T47D (cell line): Measurements from ENCODE around the gene LIN7A.
A peak's percentile ranks its signal among the peaks of the same experiment; 100 is the strongest.

Experiments used
- DNase-seq, 2 experiments: peaks; one replicate each; pipeline versions ENCODE4 v3.0.0 to v3.0.0-alpha.2; 2011 to 2012; ENCODE audit warnings: low read depth in 1 of 2, low spot score in 1 of 2
- JUND ChIP-seq: IDR thresholded peaks from 2 replicates; pipeline ENCODE4 v1.6.1; 2012; ENCODE audit warnings: low read depth
- in situ Hi-C: cut with HindIII; loops from 2 replicates; pipeline ENCODE4 v1.10.0; 2016; ENCODE audit warnings: low sequenced_read_pairs, low pct_unique_long_range_greater_than_20kb

The LIN7A gene

GRCh38 chr12:80838024-80838658 is 99.6 kb downstream of the LIN7A start:
- in situ Hi-C loops, result no loop called here
- TF ChIP-seq JUND, result no peak

GRCh38 chr12:80837342-80837978 is 100.3 kb downstream of the LIN7A start:
- TF ChIP-seq JUND, result no peak
- DNase-seq, result peak; percentile 33 to 74
- in situ Hi-C loops, result no loop called here

More at GRCh38 chr12:80838024-80838658, 99.6 kb downstream of the LIN7A start:
- peak in 1 of 2 experiments; percentile 19 for DNase-seq

DNA sequence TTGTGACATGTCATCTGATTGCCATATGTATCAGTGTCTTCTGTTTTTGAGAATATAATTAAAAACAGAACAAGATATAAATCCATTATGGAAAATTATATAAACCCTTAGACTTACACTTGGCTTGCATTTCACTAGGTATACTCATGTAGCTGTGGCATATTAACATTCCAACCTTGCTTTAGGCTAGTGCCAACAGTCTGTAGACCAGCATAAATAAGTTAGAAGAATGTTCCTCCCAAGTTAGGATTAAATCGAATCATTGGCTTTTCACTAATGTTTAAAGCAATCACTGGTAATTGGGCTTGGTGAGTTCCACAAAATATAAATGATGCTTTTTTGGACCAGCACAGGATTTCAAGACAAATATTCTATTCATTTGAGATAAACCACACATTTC is 103.0 kb downstream of the LIN7A start:
- in situ Hi-C loops, result no loop called here
- no peak for TF ChIP-seq JUND
- DNase-seq, result no peak

GRCh38 chr12:80830533-80831088 is 107.1 kb downstream of the LIN7A start:
- TF ChIP-seq JUND, result no peak
- in situ Hi-C loops, result no loop called here
- no peak for DNase-seq

DNA sequence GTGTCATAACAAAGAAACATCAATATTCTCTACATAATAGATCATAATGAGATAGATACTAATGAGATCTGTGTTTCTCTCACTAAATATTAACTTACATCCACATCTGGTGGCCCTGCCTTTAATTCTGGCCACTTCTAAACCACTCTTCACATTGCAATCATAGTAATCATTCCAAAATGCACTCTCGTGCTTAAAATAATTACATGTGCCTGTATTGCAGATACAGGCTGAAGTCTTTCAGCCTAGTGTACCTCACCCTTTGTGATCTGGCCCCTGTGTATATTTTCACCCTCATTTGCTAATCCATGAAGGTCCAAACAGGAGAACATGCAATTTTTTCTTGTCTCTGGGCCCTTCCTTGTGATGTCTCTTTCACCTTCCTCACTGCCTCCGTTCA is 108.0 kb downstream of the LIN7A start:
- in situ Hi-C loops, result no loop called here
- no peak for TF ChIP-seq JUND
- no peak for DNase-seq

- in situ Hi-C loops, result no loop called here
- no peak for DNase-seq
- no peak for TF ChIP-seq JUND
Observed at GRCh38 chr12:80825506-80825905, 112.2 kb downstream of the LIN7A start.

DNA sequence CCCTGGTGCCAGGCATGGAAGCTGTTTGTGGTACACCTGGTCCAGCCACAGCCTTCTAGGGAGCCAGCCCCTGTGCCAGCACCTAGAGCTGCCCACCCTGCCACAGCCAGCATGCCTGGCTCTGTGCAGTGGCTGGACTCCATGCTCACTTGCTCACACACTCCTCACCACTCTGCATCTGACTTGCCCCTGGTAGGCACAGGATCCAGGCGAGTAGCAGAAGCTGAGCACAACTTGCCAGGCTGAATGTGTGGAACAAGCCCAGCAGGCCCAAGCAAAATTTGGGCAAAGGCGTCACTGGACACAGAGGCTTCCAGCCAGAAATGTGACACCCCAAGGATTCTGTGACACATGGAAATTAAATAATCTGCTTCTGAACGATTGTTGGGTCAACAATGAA is 114.3 kb downstream of the LIN7A start:
- in situ Hi-C loops, result no loop called here
- TF ChIP-seq JUND, result no peak
- no peak for DNase-seq

DNA sequence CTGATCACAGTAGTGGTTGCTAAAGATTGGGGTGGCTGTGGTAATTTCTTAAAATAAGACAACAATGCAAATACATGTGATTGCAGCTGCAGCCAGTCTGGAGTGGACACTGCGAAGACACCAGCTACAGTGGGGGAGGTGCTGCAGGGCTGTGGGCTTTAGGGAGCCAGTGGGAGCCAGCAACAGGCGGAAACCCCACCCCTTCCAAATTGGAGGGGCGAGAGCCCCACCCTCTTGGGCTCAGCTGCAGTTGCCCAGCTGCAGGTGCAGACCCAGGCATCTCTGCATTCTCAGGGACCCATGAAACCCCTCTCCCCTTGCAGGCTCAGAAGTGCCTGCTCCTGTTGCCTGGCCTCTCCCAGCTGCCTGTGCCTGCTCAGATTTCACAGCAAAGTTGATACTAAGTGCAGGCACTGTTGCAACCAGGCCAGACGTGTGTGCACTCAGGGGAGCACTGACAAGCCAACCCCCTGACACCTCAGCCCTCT is 116.2 kb downstream of the LIN7A start:
- no peak for DNase-seq
- no peak for TF ChIP-seq JUND
- in situ Hi-C loops, result no loop called here

DNA sequence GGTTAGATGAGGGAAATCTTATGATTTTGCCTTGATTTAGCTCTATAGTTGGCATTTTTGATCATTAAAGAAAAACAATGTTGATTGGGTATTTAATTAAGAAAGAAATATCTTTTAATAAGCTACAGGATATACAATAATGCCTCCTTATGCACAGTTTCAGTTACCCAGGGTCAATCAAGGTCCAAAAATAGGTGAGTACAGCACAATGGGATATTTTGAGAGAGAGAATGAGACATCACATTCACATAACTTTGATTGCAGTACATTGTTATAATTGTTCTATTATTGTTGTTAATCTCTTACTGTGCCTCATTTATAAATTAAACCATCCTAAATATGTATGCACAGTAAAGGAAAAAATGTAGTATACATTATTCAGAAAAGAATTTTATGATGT is 118.9 kb downstream of the LIN7A start:
- in situ Hi-C loops, result no loop called here
- no peak for TF ChIP-seq JUND
- DNase-seq, result no peak

GRCh38 chr12:80815351-80815750 is 122.4 kb downstream of the LIN7A start:
- DNase-seq, result no peak
- in situ Hi-C loops, result no loop called here
- no peak for TF ChIP-seq JUND

DNA sequence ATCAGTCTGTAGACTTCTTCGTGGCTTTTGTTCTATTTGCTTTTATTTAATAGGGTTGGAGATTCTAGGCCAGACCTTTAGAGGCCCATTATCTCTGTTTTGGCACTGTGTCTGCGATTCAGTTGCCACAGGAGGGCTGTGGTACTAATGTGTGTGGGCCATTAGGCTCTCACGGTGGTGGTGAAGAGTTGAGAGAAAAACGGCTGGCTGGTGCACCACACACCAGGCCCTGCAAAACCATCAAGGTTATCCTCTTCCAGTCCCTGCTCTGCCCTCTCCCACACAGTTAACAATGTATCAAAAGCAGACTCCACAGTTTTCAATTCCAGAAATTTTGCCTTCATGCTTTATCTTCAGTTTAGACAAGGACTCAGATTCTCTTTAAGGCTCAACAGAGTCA is 123.3 kb downstream of the LIN7A start:
- TF ChIP-seq JUND, result no peak
- in situ Hi-C loops, result no loop called here
- no peak for DNase-seq

- in situ Hi-C loops, result no loop called here
- no peak for DNase-seq
- no peak for TF ChIP-seq JUND
Observed at GRCh38 chr12:80813820-80814219, 123.9 kb downstream of the LIN7A start.

DNA sequence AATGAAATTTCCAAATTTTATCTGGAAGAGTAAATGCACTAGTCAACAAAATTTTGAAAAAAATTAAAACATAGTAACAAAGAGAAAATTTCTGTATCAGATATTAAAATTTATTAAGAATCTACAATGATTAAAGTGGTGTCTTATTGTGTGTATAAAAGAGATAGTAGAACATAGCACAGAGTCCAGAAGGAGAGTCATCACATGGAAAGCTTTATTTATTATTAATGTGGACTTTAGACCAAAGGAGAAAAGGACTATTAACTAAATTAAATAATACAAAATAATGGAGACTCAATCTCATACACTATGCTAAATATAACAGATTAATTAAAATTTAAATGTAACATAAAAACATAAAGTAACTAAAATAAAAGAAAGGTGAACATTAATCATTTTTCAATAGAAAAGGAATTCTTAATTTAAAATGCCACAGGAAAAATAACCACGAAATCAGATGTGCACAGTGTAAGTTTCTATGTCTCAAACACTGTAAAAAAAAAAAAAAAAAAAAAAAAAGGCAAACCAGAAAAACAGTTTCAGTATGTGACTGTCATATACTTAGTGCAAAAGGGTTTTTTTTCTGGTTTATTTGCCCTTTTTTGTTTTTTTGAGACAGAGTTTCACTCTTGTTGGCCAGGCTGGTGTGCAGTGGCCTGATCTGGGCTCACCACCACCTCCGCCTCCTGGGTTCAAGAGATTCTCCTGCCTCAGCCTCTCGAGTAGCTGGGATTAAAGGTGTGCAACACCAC is 125.6 kb downstream of the LIN7A start:
- in situ Hi-C loops, result no loop called here
- TF ChIP-seq JUND, result no peak
- no peak for DNase-seq
